HG03280 (cell line): ENCODE results near the gene TSSK6.
A peak's percentile ranks its signal among the peaks of the same experiment; 100 is the strongest.
"Not testable (repeated sequence)": the region's sequence is repeated elsewhere in the genome, so short reads cannot be mapped to it uniquely, and the experiment has no call there.

Experiments used
- ATAC-seq: cut with Tn5 transposase; IDR thresholded peaks from one replicate; pipeline ENCODE4 v1.9.1; 2021; ENCODE audit warnings: mild to moderate bottlenecking, moderate library complexity; ENCODE audit not compliant: unreplicated experiment

Gene TSSK6

DNA sequence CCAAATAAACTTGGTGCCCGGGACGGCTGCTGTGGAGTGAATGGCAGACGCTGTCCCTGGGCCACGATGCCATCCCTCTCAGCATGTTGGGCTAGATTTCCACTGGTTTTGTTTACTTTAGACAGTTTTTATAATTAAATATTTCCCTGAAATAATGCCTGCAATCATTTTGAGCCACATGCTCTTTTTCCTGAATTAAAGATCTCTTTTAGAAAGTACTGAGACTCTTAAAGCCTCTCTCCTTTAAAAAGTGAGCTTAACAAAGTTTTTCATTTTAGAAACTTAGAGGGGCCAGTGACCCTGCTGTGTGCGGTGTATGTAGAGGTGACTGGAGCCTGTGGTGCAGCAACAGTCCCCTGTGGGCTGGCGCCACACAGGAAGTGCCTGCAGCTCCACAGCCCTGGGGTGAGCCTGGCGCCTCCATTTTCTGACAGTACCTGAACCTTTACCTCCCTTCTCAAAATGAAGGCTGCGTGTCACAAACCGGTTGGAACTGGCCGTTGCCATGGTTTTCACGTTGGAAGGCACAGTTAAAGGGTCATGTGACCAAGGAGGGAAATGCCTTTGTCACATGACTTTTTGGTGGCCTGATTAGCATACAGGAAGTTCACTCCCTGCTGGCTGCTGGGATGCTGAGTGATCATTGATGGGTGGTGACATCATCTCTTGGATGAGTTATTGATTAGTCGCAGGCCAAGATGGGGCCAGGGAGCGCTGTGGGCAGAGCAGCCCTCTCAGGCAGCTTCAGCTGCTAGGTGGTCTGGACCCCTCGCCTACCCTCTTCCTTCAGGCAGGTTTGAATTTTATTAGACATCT lies 26.3 kb downstream of the TSSK6 start:
- ATAC-seq: peak; percentile 49

DNA sequence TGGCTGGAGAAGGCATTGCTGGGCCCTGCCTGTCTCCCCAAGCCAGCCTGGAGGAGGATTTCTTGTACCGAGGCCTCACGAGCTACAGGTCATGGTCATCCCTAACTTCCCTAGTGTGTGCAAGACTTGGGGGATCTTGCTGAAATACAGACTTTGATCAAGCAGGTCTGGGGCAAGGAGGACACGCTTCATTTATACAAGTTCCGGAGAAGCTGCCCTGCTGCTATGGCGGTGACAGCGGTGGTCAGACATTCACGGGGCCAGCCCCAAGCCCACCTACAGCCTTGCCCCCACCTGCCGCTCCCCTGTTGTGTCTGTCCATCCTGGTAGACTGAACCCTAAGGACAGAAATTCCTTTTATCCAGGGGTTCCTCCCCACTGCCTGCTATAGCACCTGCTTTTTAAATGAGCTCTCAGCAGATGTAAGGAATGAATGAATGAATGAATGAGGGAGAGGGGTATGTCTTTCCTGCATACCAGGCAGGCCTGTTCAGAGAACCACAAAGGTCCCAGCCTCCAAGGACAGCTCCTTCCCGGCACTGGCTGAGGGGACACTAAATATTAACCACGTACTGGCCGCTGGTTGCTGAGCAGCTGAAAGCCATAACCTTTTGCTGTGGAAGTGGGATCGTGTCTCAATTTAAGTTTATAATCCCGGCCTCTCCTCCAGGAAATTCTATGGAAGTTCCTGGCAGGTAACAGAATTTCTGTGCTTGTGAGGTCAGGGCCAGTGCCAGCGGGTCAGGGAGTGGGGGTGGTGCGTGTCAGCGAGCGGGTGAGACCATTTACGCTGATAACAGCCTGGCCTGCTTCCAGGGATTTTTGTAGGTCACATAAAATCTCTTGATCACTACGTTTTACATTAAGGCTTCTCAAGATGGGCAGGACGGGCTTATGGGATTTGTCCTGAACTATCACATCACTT lies 27.1 kb downstream of the TSSK6 start:
- no peak for ATAC-seq

DNA sequence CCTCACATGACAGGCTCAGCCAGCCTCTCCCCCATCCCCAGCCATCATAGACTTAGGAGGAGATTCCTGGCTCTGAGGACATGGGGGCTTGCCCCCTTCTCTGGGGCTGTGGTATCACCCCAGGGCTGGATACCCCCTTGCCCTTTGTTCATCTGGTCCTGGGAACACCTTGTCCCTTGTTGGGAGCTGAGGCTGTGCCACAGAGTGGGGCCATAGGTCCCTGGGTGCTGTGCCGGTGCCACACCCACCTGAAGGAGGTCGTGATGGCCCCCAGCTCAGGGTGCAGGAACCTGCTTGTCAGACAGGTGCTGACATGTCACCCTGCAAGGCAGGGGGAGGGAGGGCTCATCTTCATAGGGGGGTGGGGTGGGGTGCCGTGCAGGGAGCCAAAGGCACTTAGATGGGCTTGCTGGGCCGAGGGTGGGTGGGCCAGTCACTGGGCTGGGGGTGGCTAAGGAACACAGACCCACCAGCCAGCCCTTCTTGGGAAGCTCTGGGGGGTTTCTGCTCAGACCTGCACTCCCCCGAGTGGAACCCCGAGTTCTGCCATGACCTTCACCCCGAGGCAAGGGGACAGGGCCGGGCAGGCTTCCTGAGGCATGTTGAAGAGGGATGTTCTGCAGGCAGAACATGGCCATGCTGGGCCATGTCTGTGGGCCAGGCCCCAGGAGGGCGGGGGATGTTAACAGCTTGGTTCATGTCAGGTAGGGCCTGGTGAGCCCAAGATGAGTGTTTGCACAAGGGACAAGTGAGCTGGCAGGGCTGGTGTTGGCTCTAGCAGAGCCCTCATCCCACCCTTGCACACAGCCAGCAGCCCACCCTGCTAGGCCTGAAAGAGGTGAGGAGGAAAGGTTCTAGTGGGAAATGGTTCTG lies 28.0 kb downstream of the TSSK6 start:
- ATAC-seq: no peak

DNA sequence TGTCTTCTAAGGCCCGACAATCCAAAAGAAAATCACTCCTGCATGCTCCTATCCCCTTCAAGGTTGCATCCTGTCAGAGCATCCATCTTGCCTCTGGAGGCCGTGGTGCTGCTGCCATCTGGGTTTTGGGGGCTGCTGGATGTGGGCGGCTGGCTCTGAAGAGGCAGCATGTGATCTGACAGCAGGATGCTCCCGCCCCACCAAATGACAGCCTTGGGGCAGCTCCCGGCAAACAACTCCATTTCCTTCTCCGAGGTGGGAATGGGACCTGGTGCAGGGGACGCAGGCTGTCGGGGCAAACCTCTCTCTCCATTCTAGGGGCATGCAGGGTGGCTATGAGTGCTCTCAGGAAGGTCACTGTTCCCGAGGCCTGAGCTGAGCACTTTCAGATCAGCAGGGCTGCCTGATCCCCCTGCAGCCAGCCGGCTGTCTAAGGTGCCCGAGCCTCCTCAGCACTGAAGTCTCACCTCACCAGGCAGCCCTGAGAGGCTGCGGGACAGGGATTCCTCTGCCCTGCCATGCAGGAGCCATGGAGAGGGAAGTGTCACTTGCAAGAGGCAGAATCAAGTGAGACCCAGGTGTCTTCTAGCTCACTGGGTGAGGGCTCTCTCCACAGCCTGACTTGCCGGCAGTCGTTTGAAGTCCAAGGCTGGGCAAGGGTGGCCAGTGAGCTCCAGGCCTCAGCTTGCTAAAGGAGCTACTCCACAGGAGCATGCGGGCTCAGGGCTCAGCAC lies 28.8 kb downstream of the TSSK6 start:
- no peak for ATAC-seq

DNA sequence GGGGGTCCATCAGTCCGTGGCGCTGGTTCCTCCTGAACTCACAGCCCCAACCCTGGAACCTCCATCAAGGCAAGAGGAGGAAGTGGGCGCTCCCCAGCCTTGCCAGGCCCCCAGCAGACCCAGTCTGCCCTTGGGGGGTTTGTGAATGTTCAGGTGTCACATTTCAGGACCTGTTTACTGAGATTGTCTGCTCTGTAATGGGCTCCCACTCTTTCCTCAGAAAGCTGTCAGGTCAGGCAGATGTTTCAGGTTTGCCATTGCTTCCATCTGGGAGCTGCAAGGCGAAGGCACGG lies 29.4 kb downstream of the TSSK6 start:
- no peak for ATAC-seq

DNA sequence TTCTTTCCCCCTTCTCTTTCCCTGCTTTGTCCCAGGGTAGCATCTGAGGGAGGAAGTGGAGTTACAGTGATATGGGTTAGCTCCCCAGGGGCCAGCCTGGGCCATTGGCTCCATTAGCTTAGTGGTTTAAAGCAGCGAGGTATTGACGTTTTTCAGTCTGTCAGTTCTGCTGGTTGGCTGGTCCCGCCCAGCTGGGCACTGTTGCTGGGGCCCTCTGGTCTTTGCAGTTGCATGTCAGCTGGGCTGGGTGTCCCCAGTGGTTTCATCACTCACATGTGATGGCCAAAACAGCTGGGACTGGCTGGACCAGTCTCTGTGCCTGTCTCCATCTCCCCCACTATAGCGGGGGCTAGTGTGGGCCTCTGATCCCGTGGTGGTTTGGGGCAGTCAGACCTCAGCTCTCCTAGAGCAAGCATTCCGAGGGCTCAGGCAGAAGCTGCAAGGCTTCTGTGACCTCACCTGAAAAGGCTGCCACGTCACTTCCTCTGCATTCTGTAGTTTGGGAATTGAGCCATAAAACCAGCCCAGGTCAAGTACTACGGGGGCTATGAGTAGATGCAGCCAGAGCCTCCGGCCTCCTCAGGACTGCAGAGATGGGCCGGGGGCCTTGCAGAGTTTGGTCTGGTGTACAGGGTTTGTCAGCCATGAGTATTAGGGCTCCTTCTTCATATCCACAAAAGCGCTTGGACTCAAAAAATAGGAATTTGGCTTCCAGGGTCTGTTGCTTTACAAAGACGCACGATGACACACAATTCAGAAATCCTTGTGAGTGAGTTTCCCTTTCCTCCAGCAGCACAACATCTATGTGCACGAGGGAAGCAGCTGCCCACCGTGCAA lies 30.0 kb downstream of the TSSK6 start:
- ATAC-seq: no peak

DNA sequence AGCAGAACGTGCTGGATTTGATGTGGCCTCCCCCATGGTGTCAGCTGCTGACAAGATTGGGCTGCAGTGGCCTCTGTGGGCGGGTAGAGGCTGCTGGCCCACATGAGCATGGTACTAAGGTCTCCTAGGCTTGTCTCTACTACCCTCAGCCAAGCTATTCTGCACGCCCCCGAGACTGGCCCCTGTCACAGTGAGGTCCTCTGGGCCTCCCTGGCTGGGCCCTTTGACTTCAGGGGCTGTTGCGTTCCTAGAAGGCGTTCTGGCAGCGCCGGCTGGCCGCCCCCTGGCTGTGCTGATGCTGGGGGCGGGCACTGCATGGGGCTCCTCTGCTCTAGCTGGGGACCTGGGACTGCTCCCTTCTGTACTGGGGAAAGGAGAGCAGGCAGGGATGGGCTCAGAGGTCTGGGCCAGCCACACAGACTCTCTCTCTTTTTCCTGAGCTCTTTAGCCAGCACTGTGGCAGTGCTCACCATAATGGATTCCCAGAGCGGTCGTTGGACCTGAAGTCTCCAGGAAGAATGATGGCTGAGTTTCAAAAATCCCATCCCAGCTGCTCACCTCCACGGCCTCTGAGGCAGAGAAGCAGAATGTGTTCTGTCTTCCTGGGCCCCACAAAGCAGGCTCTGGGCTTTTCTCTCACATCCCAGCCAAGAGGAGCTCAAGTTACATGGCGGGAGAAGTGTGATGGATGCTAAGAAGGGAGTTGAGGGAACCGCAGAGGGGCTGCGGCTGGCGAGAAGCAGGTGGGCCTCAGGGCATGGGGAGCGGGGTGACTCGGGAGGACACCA lies 32.3 kb downstream of the TSSK6 start:
- ATAC-seq: no peak

DNA sequence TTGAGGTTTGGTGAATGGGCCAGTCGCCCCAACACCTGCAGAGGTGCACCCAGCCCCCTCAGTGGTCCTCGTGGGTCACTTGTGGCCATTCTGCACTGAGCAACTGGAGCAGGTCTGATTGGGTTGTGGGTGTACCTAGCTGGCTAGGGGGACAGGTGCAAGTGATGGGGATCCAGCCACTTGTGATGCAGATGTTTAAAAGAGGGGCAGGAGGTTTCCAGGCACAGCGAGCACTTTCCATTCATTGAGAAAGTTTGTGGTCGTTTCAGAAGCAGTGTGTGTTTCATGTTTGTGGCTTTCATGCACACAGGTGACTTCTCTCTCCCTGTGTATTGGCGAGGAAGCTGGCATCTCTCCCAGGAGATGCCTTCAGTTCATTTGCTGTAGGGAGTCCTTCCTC lies 34.7 kb downstream of the TSSK6 start:
- no peak for ATAC-seq

DNA sequence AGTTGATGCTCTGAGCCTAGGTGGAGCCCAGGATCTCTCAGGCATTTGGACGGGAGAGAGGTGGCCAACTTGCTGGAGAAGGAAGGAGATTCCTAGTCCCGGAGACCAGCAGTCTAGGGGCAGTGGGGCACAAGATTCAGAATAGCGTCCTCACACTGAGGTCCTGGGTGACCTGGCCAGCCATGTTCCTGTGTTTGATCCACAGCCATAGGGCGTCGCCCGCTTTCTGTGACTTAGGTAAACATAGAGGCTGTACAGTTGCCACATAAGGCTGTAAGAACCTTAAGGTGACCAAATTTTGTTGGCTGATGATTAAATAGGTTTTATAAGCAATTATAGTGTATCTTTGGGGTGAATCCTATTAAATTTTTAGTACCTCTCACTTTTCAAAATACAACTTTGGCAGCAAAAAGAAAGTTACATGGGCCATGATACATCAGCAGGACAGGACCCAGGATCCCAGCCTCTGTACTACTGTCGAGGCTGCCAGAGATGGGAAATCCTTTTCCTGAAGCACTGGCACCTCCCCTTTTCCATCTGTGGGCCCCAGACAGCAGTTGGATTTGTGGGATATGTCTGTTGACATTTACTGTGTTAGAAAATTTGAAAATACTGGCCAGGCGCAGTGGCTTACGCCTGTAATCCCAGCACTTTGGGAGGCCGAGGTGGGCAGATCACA lies 37.5 kb downstream of the TSSK6 start:
- no peak for ATAC-seq

DNA sequence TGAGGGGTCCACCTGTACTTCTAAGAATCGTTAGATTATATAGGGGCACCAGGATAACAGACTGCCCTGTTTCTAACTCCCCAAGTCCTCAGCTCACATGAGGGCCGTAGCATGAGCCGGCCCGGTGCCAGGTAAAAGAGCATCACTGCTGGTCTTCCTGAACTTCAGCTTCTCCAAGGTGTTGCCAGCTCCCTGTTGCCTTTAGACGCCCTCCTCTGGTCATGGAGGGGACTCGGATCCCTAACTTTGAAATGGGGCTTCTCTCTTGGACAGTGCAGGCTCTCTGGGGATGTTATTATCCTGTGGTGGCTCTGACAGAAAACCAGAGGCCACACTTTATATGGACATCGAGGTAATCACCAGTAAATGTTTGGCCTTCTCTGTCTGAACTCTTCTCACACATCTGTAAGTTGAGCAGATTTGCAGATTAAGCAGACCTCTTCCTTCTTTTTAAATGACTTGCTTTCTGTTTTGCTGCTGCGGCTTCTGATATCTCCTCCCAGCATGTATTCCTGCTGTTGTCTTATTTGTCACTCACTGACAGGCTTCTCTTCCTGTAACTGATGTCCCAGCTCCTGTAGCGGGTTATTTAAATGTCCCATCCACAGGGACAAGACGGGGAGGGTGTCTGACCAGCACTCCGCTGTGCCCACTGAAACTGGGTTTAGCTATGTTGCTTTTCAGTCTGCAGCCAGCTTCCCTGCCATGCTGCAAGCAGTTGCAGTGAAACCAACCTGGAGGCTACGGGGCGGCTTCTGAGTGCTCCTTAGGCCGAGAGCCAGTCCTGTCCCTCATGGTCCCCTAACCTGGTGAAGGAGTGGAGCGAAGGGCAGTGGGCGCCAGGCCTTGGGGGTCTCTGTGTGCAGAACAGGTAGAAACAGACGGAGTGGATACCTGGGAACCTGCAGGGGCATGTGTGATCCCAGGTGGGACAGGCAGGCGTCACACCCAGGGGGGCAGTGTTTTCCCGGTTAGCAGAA lies 39.2 kb downstream of the TSSK6 start:
- ATAC-seq: no peak

DNA sequence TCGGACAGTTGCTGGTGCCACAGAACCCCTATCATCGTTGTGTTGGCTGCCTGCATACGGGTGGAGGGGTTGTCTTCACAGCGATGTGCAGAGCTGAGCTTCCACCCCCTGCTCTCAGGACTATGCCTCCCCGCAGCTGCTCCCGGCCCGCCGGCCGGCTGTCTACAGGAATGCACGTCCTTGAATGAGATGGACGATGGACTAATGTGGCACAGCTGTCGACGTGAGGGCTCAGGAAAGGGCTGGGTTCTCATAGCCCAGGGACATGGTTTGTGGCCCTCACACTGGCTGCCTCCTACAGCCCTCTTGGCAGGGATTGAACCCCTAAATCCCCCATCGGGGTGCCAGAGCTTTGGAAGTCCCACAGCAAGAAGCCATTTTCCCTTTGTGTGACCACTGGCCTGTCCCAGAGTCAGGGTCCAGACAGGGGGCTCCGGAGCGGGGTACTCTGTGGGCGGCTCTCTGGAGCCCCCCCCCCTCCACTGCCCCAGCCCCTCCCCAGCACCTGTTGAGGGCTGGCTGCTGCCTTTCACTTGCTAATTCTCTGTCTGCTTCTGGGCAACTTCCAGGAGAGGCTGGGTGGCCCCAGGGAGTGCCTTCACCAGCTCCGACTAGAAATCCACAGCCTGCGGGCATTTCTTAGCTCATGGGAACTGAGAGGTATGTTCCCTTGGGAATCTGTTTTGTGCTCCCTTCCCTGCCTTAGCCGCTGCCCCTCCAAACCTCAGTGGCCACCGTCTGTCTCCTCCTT lies 40.2 kb downstream of the TSSK6 start:
- no peak for ATAC-seq

DNA sequence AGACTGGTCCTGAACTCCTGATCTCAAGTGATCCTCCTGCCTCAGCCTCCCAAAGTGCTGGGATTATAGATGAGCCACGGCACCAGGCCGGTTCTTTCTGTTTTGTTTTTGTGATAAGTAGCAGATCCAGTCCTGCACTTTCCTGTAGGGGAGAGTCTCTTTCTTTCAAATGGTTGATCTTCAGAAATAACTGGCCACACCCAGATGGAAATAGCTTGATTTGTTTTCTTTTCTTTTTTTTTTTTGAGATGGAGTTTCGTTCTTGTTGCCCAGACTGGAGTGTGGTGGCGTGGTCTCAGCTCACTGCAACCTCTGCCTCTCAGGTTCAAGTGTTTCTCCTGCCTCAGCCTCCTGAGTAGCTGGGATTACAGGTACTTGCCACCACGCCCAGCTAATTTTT lies 43.2 kb downstream of the TSSK6 start:
- not testable (repeated sequence) for ATAC-seq

DNA sequence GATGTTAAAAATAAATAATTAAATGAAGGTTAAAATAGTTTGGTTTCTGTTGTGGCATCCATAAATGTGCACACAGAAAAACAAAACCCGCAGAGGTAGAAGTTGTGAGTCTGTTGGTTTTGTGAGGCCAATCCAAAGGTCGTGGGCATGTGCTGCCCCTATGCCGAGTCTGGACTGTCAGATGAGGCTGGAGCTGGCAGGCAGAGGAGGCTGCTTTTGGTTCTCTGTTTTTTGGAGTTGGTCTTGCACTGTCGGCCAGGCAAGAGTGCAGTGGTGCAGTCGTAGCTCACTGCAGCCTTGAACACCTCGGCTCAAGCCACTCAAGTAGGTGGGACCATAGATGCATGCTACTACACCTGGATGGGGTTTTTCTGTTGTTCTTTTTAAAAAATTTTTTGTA lies 43.7 kb downstream of the TSSK6 start:
- no peak for ATAC-seq

DNA sequence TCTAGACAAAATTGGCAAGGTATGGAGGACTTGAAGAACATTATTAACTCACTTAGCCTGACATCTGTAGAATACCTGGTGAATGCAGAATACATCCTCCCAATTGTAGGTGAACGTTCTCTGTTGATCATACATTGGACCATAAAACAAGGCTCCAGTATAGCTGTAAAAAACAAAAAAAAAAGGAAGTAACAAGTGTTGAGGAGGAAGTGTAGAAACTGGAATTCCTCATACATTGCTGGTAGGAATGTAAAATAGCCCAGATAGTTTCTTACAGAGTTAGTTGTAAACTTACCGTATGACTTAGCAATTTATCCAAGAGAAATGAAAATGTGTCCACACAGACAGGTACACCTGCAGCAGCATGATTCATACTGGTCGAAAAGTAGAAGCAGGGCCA lies 44.8 kb downstream of the TSSK6 start:
- no peak for ATAC-seq

DNA sequence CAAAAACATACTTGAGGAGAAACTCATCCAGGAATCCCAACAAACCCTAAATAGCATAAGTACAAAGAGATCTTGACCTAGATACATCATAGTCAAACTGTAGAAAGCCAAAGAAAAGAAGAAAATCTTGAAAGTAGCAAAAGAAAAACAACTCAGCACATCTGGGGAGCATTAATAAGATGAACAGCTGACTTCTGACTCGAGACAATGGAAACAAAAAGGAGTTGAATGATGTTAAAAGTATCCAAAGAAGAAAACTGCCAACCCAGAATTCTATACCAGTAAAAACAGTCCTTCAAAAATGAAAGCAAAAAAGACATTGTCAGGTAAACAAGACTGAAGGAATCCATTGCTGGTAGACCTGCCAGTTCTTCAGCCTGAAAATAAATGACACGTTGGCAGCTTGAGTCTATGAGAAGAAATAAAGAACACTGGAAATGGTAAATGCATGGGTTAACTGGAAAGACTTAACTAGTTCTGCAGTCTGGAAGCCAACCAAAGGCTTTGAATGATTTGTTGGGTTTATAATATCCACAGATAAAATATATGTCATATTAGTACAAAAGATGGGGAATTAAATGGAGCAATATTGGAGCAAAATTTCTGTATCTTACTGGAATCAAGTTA lies 46.8 kb downstream of the TSSK6 start:
- ATAC-seq: no peak

DNA sequence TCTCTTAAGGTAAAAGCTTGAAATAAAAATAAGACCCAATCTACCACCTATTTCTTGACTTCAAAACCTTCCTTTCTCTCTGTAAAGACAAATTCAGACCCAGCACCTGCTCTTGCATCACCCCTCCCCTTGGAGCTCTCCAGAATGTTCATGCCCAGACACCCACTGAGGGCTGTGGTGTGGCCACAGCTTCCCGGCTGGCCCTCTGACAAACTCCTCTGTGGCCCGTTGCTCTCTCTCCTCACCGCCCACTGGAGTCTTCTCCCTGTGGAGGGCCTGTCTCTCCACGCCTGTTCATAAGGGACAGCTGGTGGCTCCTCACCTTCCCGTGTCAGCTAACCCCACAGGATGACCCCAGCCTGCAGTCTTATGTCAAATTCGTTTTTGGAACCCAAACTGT lies 49.1 kb downstream of the TSSK6 start:
- no peak for ATAC-seq
